Measurements from ENCODE around the gene KSR1. TPM values are rescaled to one million over a fixed set of nuclear protein-coding genes. Genes with fewer than 3 reads are reported as not detected.

Gene KSR1
- total and polyA plus RNA-seq, 2 of the 4 experiments (the other 2 are of a cell fraction): 12.5 to 21.9 TPM

DNA sequence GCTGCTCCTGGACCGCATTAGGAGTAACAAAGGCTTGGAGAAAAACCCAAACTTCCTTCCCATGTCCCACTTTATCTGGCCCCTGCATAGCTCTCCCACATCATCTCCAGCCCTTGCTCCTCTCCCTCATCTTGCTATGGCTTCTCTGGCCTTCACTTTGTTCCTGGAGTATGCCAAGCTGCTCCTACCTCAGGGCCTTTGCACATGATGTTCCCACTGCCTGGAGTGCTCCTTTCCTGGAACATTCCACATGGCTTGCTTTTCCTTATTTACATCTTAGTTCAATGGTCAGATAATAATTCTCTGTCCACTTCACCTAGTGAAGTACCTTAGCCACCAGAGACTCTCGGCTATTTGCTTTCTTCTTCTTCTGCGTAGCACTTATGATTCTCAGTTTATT is 4.3 kb upstream of the KSR1 start:
- intact Hi-C loops (cut with micrococcal nuclease): loop anchor here (10.0 kb wide), 2 partner anchors 207 to 433 kb away; no protein-coding TSS in a partner anchor

More for the DNA sequence above, 4.3 kb upstream of the KSR1 start:
- DNase-seq (no peak), ATAC-seq (ENCODE audit: low read depth) (no peak)
- dilution Hi-C loops (cut with HindIII; ENCODE audit: low sequenced_read_pairs, unreplicated experiment) (no loop called here), in situ Hi-C loops (cut with MboI; ENCODE audit: low sequenced_read_pairs) (no loop called here)
- Histone ChIP-seq H4K8ac (ENCODE audit: low read depth in 2 of 2, low read length in 2 of 2) (no peak overlapping the region), H3K9me3 (ENCODE audit: control insufficient read depth, insufficient read depth, low read length) (no peaks in the 10 kb centered on the region), H3K14ac (replicated peaks; ENCODE audit: low read depth, low read length) (no peak overlapping the region), H3K56ac (ENCODE audit: extremely low read depth, insufficient read depth, low read length) (no peak overlapping the region), H3K4me2 (ENCODE audit: low read depth, low read length) (no peak overlapping the region), H2BK5ac (ENCODE audit: low read depth, low read length, poor library complexity, severe bottlenecking) (no peak overlapping the region), H4K20me1 (ENCODE audit: insufficient read depth, low read length) (peaks cover 2% of the 10 kb centered on the region; the same call in 1 of the 2 replicates), H3K27ac (ENCODE audit: insufficient read depth, low read length) (no peak overlapping the region), H2BK120ac (ENCODE audit: low read depth, low read length) (no peak overlapping the region), H2AK9ac (replicated peaks; ENCODE audit: low read depth, low read length, poor library complexity) (no peak overlapping the region), H3K23ac (ENCODE audit: low read depth, low read length) (peak overlapping the region; percentile 34; the same call in 1 of the 2 replicates), H3K79me1 (ENCODE audit: low read depth in 1 of 2, low read length in 2 of 2) (no peaks in the 10 kb centered on the region; a peak in 1 of 4 replicates), H2AFZ (replicated peaks; ENCODE audit: low read length, poor library complexity) (no peak overlapping the region), H3K27me3 (ENCODE audit: control insufficient read depth, insufficient read depth, low read length) (no peaks in the 10 kb centered on the region), H2BK15ac (ENCODE audit: low read depth, low read length) (no peak overlapping the region), H3K4ac (ENCODE audit: low read depth, low read length) (no peak overlapping the region), H3K9me1 (ENCODE audit: insufficient read depth, low read length) (peaks cover 8% of the 10 kb centered on the region; the same call in 1 of the 2 replicates), H3K4me3 (ENCODE audit: insufficient read depth, low read depth, low read length) (no peak overlapping the region), H3K4me1 (ENCODE audit: control insufficient read depth, insufficient read depth, low read length) (peaks cover 17% of the 10 kb centered on the region), H2BK20ac (ENCODE audit: low read depth, low read length) (no peak overlapping the region), H3K18ac (ENCODE audit: low read depth, low read length) (no peak overlapping the region), H4K5ac (ENCODE audit: low read depth, low read length) (no peak overlapping the region), H4K91ac (ENCODE audit: insufficient read depth, low read depth, low read length) (no peak overlapping the region), H2AK5ac (ENCODE audit: low read depth, low read length) (peak overlapping the region; percentile 35; the same call in 1 of the 2 replicates), H3K9ac (ENCODE audit: low read depth, low read length) (no peak overlapping the region), H3K36me3 (ENCODE audit: control insufficient read depth, insufficient read depth, low read length) (no peaks in the 10 kb centered on the region)
- POLR2A ChIA-PET (ENCODE audit: unreplicated experiment): no interaction called here
- no CpG with 5 or more reads among the region's 3 CpGs for WGBS, 2 experiments (ENCODE audit: extremely low coverage in 2 of 2, insufficient read length in 1 of 2)
- CTCF ChIA-PET: no interaction called here
- no TSS peak for BruUV-seq (replicated peaks)
- TF ChIP-seq BHLHE40 (IDR thresholded peaks at IDR 0.05; ENCODE audit: low read depth, low read length) (no peak), RFX5 (IDR thresholded peaks at IDR 0.05; ENCODE audit: low read depth, low read length) (no peak), RAD21 (IDR thresholded peaks at IDR 0.05; ENCODE audit: low read length) (no peak), SMC3 (IDR thresholded peaks at IDR 0.05; ENCODE audit: low read depth, low read length) (no peak), MAZ (IDR thresholded peaks at IDR 0.05; ENCODE audit: borderline replicate concordance, low read depth, low read length) (no peak)
